GM23248 (cell line): Measurements from ENCODE around the gene CACNA2D2.

Experiments
- EZH2 ChIP-seq: fragments of 200-600 bp; sonication (generic); IDR thresholded peaks from 2 replicates; pipeline ENCODE4 v1.6.1; 2018; ENCODE audit warnings: antibody characterized with exemption, mild to moderate bottlenecking; ENCODE audit not compliant: insufficient read depth, poor library complexity, severe bottlenecking
- EZH2phosphoT487 ChIP-seq: fragments of 200-600 bp; sonication (generic); IDR thresholded peaks from 2 replicates; pipeline ENCODE4 v1.6.1; 2018; ENCODE audit warnings: antibody characterized with exemption, moderate library complexity, mild to moderate bottlenecking, low read depth; ENCODE audit not compliant: insufficient read depth

GRCh38 chr3:50372349-50372748, 131.1 kb downstream of the CACNA2D2 start:
- TF ChIP-seq EZH2 (no peak), EZH2phosphoT487 (no peak)
